ENCODE measurements around the gene TAF11L6.
"Not testable (repeated sequence)": the region's sequence is repeated elsewhere in the genome, so short reads cannot be mapped to it uniquely, and the experiment has no call there.

TAF11L6 gene

GRCh38 chr5:17528369-17528768 is at the start of gene TAF11L6:
Gene TAF11L6 (plus strand): TSS chr5:17528669.
- not testable (repeated sequence) for DNase-seq

DNA sequence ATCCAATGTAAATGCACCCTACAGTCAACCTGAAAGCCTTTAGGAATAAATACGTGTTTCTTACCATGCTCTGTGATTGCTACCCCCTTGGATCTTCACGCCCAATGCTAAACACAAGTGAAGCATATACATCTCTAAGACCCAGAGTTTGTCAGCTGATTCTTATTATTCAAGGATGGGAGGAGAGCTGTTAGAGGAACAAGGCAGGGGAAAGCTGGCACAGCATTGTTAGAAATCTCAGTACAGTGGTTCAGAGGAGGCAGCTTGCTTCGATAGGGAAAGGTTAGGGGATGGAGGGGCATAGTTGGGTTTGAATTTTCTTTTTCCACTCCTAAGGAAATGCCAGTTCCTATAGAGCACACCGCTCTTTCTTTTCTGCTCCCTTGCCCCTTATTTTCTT is 47.1 kb upstream of the TAF11L6 start:
- no peak for DNase-seq

DNA sequence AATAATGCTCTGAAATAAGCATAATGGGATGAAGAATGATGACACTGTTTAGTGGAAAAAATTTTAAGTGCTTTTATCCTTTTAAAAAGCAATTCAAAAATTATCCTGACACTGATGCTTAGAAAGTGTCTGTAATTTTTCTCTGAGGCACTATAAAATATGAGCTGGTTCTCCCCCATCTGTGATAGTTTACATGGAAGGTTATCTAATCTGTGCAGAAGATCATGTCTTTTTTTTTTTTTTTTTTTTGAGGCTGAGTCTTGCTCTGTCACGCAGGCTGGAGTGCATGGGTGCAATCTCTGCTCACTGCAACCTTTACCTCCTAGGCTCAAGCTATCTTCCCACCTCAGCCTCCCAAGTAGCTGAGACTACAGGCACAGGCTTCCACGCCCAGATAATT is 45.7 kb upstream of the TAF11L6 start:
- no peak for DNase-seq

DNA sequence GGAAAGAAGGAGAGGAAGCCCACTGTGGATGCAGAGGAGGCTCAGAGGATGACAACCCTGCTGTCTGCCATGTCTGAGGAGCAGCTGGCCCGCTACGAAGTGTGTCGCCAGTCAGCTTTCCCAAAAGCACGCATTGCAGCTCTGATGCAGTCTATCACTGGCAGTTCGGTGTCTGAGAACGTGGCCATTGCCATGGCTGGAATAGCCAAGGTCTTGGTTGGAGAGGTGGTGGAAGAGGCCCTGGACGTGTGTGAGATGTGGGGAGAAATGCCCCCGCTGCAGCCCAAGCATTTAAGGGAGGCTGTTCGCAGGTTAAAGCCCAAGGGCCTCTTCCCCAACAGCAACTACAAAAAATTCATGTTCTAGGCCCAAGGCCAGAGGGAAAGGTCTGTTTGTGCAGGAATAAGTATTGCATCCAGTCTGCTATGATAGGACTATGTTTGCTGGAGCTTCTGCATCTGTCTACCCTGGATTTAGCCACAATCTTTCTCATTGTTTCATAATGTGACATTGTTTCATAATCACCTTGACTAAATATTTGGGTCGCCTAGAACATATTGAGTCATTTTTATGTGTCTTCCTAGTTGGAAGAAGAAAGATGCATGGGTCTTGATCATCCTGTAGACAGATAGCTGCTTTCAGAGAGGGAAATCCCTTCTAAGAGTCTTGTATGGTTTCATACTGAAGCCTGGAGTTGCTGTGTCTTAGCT is 41.9 kb upstream of the TAF11L6 start:
- DNase-seq: not testable (repeated sequence)

GRCh38 chr5:17487174-17487512 is 41.3 kb upstream of the TAF11L6 start:
- no peak for DNase-seq

DNA sequence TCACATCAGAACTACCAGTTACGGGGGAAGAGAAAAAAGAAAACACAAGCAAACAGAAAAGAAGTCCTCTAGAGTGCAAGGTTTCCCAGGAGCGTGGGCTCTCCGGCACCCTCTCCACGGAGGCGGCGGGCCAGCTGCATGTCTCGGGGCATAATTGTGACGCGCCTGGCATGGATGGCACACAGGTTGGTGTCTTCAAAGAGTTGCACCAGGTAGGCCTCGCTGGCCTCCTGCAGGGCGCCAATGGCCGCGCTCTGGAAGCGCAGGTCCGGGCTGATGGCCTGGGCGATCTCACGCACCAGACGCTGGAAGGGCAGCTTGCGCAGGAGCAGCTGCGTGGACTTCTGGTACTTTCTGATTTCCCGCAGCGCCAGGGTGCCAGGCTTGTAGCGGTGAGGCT is 37.2 kb upstream of the TAF11L6 start:
- not testable (repeated sequence) for DNase-seq

DNA sequence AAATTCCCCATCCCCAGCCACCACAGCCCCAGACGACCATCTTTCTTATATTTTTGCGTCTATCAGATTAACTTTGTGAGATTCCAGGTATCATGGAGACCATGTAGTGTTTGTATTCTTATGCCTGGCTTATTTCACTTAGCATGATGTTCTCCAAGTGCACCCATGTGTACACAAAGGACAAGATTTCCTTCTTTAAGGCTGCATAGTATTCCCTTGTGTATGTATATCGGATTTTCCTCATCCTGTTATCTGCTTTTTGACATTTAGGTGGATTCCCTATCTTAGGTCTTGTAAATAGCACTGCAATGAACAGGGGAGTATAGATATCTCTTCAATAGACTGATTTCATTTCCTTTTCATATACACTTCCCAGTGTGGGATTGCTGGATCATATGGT is 35.7 kb upstream of the TAF11L6 start:
- no peak for DNase-seq

GRCh38 chr5:17497446-17497845 is 31.0 kb upstream of the TAF11L6 start:
- no peak for DNase-seq

- DNase-seq: not testable (repeated sequence)
Observed at GRCh38 chr5:17497931-17498330, 30.5 kb upstream of the TAF11L6 start, which contains the start of gene TAF11L2. Gene TAF11L2 (plus strand): TSS chr5:17498231.

- no peak for DNase-seq
Observed at GRCh38 chr5:17511775-17512325, 16.6 kb upstream of the TAF11L6 start.

GRCh38 chr5:17517526-17517925 is 10.9 kb upstream of the TAF11L6 start:
- not testable (repeated sequence) for DNase-seq

DNA sequence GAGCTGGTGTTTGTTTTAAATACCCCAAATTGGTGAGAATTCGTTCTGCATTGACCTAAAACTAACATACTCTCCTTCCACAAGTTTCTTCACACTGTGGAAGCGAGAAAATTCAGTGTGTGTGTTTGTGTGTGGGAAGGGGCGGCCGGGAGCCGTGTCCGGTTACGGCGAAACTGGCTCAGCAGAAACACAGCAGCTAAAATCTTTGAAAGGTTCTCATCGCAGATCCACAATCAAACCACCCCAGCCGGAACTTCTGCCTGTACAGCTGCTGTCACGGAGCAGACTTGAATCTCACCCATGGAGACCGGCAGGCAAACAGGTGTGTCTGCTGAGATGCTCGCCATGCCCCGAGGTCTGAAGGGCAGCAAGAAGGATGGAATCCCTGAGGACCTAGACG is 10.4 kb upstream of the TAF11L6 start, which contains the start of gene TAF11L3:
Gene TAF11L3 (plus strand): TSS at position 301 of the 400 bp plus-strand sequence.
- not testable (repeated sequence) for DNase-seq

- DNase-seq: not testable (repeated sequence)
Observed at GRCh38 chr5:17519508-17519907, 9.0 kb upstream of the TAF11L6 start.

DNA sequence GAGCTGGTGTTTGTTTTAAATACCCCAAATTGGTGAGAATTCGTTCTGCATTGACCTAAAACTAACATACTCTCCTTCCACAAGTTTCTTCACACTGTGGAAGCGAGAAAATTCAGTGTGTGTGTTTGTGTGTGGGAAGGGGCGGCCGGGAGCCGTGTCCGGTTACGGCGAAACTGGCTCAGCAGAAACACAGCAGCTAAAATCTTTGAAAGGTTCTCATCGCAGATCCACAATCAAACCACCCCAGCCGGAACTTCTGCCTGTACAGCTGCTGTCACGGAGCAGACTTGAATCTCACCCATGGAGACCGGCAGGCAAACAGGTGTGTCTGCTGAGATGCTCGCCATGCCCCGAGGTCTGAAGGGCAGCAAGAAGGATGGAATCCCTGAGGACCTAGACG is 7.0 kb upstream of the TAF11L6 start, which contains the start of gene TAF11L4:
Gene TAF11L4 (plus strand): TSS at position 301 of the 400 bp plus-strand sequence.
- DNase-seq: not testable (repeated sequence)

GRCh38 chr5:17524935-17525334 is 3.5 kb upstream of the TAF11L6 start, which contains the start of gene TAF11L5:
Gene TAF11L5 (plus strand): TSS chr5:17525235.
- DNase-seq: not testable (repeated sequence)

- peak; percentile 2 for DNase-seq
Observed at GRCh38 chr5:17526504-17526903, 2.0 kb upstream of the TAF11L6 start.

All from activated naive CD4-positive, alpha-beta T cell treated with Interleukin-2 at 50 U/mL for 16 hours (primary cell).